ENCODE data around the gene SLC19A2.

DNA sequence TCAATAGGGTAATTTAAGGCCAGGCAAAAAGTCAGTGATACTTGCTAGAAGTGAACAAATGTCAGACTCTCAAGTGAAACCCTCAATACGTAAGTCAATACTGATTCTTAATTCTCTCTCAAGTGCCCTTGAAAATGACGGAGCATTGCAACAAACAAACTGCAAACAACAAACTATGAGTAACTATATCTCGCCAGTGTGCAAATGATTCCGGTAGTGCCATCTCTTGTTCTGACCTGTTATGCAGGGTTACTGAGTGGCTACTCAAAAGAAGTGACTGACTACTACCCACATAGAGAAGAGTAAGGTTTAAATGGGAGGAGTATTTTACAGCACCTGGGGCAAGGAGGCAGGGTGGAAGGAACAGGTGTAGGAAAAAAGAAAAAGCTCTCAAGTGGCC lies 1.6 kb downstream of the SLC19A2 start:
- TF ChIP-seq, protein P1, sequence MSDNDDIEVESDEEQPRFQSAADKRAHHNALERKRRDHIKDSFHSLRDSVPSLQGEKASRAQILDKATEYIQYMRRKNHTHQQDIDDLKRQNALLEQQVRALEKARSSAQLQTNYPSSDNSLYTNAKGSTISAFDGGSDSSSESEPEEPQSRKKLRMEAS (IDR thresholded peaks at IDR 0.05) = no peak
- TF ChIP-seq, protein P2, sequence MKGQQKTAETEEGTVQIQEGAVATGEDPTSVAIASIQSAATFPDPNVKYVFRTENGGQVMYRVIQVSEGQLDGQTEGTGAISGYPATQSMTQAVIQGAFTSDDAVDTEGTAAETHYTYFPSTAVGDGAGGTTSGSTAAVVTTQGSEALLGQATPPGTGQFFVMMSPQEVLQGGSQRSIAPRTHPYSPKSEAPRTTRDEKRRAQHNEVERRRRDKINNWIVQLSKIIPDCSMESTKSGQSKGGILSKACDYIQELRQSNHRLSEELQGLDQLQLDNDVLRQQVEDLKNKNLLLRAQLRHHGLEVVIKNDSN (IDR thresholded peaks at IDR 0.05) = no peak
- TF ChIP-seq, protein P3, sequence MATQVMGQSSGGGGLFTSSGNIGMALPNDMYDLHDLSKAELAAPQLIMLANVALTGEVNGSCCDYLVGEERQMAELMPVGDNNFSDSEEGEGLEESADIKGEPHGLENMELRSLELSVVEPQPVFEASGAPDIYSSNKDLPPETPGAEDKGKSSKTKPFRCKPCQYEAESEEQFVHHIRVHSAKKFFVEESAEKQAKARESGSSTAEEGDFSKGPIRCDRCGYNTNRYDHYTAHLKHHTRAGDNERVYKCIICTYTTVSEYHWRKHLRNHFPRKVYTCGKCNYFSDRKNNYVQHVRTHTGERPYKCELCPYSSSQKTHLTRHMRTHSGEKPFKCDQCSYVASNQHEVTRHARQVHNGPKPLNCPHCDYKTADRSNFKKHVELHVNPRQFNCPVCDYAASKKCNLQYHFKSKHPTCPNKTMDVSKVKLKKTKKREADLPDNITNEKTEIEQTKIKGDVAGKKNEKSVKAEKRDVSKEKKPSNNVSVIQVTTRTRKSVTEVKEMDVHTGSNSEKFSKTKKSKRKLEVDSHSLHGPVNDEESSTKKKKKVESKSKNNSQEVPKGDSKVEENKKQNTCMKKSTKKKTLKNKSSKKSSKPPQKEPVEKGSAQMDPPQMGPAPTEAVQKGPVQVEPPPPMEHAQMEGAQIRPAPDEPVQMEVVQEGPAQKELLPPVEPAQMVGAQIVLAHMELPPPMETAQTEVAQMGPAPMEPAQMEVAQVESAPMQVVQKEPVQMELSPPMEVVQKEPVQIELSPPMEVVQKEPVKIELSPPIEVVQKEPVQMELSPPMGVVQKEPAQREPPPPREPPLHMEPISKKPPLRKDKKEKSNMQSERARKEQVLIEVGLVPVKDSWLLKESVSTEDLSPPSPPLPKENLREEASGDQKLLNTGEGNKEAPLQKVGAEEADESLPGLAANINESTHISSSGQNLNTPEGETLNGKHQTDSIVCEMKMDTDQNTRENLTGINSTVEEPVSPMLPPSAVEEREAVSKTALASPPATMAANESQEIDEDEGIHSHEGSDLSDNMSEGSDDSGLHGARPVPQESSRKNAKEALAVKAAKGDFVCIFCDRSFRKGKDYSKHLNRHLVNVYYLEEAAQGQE (IDR thresholded peaks at IDR 0.05; ENCODE audit: low read depth) = no peak
- TF ChIP-seq YY1 (IDR thresholded peaks at IDR 0.05; ENCODE audit: low read depth) (no peak), EP300 (IDR thresholded peaks at IDR 0.05; ENCODE audit: borderline replicate concordance) (no peak), CEBPB (IDR thresholded peaks at IDR 0.05) (no peak), FOXM1 (IDR thresholded peaks at IDR 0.05; ENCODE audit: borderline replicate concordance, low read depth) (no peak), EGR1 (IDR thresholded peaks at IDR 0.05) (no peak), RAD21 (IDR thresholded peaks at IDR 0.05; ENCODE audit: low read depth) (no peak), TAF1 (IDR thresholded peaks at IDR 0.05; ENCODE audit: low read depth) (no peak), ZBTB7A (IDR thresholded peaks at IDR 0.05; ENCODE audit: low read depth) (no peak), TCF12 (IDR thresholded peaks at IDR 0.05; ENCODE audit: low read depth) (no peak), CREB1 (IDR thresholded peaks at IDR 0.05; ENCODE audit: low read depth) (no peak)
